Measurements from ENCODE around the gene ARHGEF26. TPM values are rescaled to one million over a fixed set of nuclear protein-coding genes. Genes with fewer than 3 reads are reported as not detected.
A peak's percentile ranks its signal among the peaks of the same experiment; 100 is the strongest.

ARHGEF26 gene
- total RNA-seq, 1 experiment from 2014 or later, result 14.1 TPM

- no peak for TF ChIP-seq USF2 (CRISPR knock-in tag; IDR thresholded peaks at IDR 0.05)
- no peak for TF ChIP-seq KAT7 (CRISPR knock-in tag; IDR thresholded peaks at IDR 0.05; ENCODE audit: borderline replicate concordance)
- TF ChIP-seq ELF4 (CRISPR knock-in tag; IDR thresholded peaks at IDR 0.05; ENCODE audit: low read depth), result no peak
- TF ChIP-seq MYBL2 (CRISPR knock-in tag; IDR thresholded peaks at IDR 0.05), result no peak
- TF ChIP-seq SMAD3 (CRISPR knock-in tag; IDR thresholded peaks at IDR 0.05; ENCODE audit: borderline replicate concordance), result no peak
Measured at GRCh38 chr3:154135511-154136173, 14.5 kb downstream of the ARHGEF26 start (continued).

GRCh38 chr3:154137036-154137435 is 15.8 kb downstream of the ARHGEF26 start:
- ATAC-seq (no peak), DNase-seq (ENCODE audit: low spot score) (no peak)
- Mint-ChIP-seq H3K4me1 (peaks cover 25% of the 10 kb centered on the region), H3K27me3 (ENCODE audit: low read depth) (no peaks in the 10 kb centered on the region), H3K36me3 (no peaks in the 10 kb centered on the region), H3K9me3 (no peaks in the 10 kb centered on the region), H3K27ac (no peak overlapping the region), H3K4me3 (no peak overlapping the region)
- CTCF ChIA-PET, result no interaction called here
- POLR2A ChIA-PET, result interaction anchor here (1.3 kb wide), 1 partner anchor 16 kb away, joined by 3 read pairs; the partner anchor contains the start of gene ARHGEF26
- TF ChIP-seq ZNF219 (CRISPR knock-in tag; IDR thresholded peaks at IDR 0.05; ENCODE audit: borderline replicate concordance), result no peak
- no peak for TF ChIP-seq ATF2 (CRISPR knock-in tag; IDR thresholded peaks at IDR 0.05; ENCODE audit: borderline replicate concordance, low read depth)
- no peak for TF ChIP-seq FOXP4 (CRISPR knock-in tag; IDR thresholded peaks at IDR 0.05)
- no peak for TF ChIP-seq ETV6 (CRISPR knock-in tag; IDR thresholded peaks at IDR 0.05)
- TF ChIP-seq KAT7 (CRISPR knock-in tag; IDR thresholded peaks at IDR 0.05; ENCODE audit: borderline replicate concordance), result no peak

GRCh38 chr3:154139996-154140436 is 18.8 kb downstream of the ARHGEF26 start:
- ChIA-PET POLR2A (no interaction called here), CTCF (no interaction called here)
- ATAC-seq, result no peak
- no peaks in the 10 kb centered on the region for H3K36me3 Mint-ChIP-seq
- peaks cover 32% of the 10 kb centered on the region for H3K4me1 Mint-ChIP-seq
- no peak overlapping the region for H3K27ac Mint-ChIP-seq
- no peaks in the 10 kb centered on the region for H3K9me3 Mint-ChIP-seq
- DNase-seq (ENCODE audit: low spot score), result no peak
- TF ChIP-seq ZNF232 (CRISPR knock-in tag; IDR thresholded peaks at IDR 0.05) (no peak), CTCF (IDR thresholded peaks at IDR 0.05) (no peak), GABPB1 (CRISPR knock-in tag; IDR thresholded peaks at IDR 0.05) (peak; percentile 57), E2F5 (CRISPR knock-in tag; IDR thresholded peaks at IDR 0.05) (no peak), SMAD3 (CRISPR knock-in tag; IDR thresholded peaks at IDR 0.05; ENCODE audit: borderline replicate concordance) (no peak)
- H3K27me3 Mint-ChIP-seq (ENCODE audit: low read depth), result no peaks in the 10 kb centered on the region
- H3K4me3 Mint-ChIP-seq, result no peak overlapping the region

All from WTC11 (cell line).